K562 (cell line): ENCODE results near the gene SRM. TPM values are rescaled to one million over a fixed set of nuclear protein-coding genes. Genes with fewer than 3 reads are reported as not detected.

ENCODE experiments used
- CHD7 ChIP-seq: fragments of 200-600 bp; sonication (generic); IDR thresholded peaks from one replicate; pipeline ENCODE4 v1.6.1; 2012; ENCODE audit warnings: mild to moderate bottlenecking, low read depth, low read length, inconsistent platforms
- MTF1 ChIP-seq: fragments of 250-450 bp; sonication (Bioruptor Pico); IDR thresholded peaks from 2 replicates; pipeline ENCODE4 v1.9.0; 2021; ENCODE audit warnings: moderate library complexity, mild to moderate bottlenecking, inconsistent platforms, borderline replicate concordance
- MXD1 ChIP-seq: fragments of 250-450 bp; sonication (Bioruptor Pico); IDR thresholded peaks from 2 replicates; pipeline ENCODE4 v1.8.0; 2021; ENCODE audit warnings: borderline replicate concordance, mild to moderate bottlenecking, moderate library complexity; ENCODE audit not compliant: poor library complexity, severe bottlenecking
- ZNF407 ChIP-seq: fragments of 450-650 bp; IDR thresholded peaks from 2 replicates; pipeline ENCODE4 v1.6.1; 2016; ENCODE audit warnings: low read depth
- polyA plus RNA-seq, 8 experiments: library from polyadenylated mRNA; depleted of rRNA in 4 of 8; stranded (reverse) in 5 of 8; unstranded in 3 of 8; fragments of >200 nt; fragmentation: Nextera tagmentation in 2 of 8; fragmentation: Illumina TruSeq in 1 of 8; extraction: Ambion mirVana in 2 of 8; extraction: Trizol in 1 of 8; gene quantifications; 2 replicates each; pipeline versions ENCODE4 v1.2.1 to v1.2.3, GENCODE V29; 2011 to 2014; ENCODE audit warnings: inconsistent platforms in 1 of 8, missing spikeins in 1 of 8
- total RNA-seq, 7 experiments: library from RNA; depleted of rRNA in 6 of 7; stranded (reverse); fragments of >200 nt in 6 of 7; fragmentation: Illumina TruSeq in 2 of 7; extraction: Trizol in 2 of 7; gene quantifications; 2 replicates each; pipeline versions ENCODE4 v1.2.1 to v1.2.3, GENCODE V29; 2011 to 2021; ENCODE audit warnings: low replicate concordance in 1 of 7

SRM gene
- total and polyA plus RNA-seq, 9 of the 15 experiments (the other 6 are each of a cell fraction or from before 2014, with no cell fraction given), result 23.9 to 373 (median 82.5) TPM

DNA sequence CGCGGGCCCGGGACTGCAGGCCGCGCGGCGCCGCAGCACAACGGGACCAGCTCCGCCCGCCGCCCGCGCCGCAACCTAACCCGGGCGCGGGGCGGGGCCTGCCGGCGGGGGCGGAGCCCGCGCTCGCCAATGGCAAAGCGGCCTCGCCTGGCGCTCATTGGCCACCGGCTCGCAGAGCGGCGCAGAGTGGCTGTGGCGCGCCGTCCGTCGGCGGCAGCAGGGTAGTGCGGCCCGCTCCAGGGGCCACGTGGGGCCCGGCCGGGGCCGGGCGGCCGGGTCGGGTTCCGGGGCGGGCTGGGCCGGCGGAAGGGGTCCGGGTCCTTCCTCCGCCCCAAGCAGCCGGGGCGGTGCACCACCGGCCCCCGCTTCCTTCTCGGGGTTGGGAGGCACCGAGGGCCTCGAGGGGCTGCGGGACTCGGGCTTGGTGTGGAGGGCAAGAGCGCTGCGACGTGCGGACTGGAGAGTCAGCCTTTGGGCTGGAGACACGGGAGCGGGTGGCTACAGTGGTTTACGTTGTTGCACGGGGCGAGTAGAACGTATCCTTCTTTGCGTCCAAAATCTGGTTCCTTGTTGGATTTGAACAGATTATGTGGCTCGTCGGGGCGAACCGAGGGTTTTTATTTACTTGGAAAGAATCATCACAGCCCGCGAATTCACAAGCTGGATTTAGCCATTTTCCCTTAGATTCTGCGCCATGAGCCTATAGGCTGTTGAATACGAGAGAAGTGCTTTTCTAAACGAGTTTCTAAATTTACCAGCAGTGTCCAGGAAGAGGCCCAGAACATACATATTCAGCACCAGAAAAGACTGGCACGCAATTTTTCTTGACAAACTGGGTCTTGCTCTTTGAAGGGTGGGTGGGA is at the start of gene SRM (continued):
- TF ChIP-seq CHD7, result no peak
- TF ChIP-seq ZNF407, result no peak
- peak; percentile 100 for TF ChIP-seq MXD1 (CRISPR knock-in tag)
- no peak for TF ChIP-seq MTF1 (CRISPR knock-in tag)
